ENCODE data around the gene FAM200B.

GRCh38 chr4:15714646-15715435 lies 33.2 kb downstream of the FAM200B start:
- no peak for TF ChIP-seq CTCF (IDR thresholded peaks at IDR 0.05; ENCODE audit: low read depth, low read length)
- TF ChIP-seq POLR2A (IDR thresholded peaks at IDR 0.05; ENCODE audit: extremely low read depth, insufficient read length) = no peak
- TF ChIP-seq MYC (IDR thresholded peaks at IDR 0.05; ENCODE audit: low read depth, low read length) = no peak
- TF ChIP-seq MAX (IDR thresholded peaks at IDR 0.05; ENCODE audit: low read depth, low read length) = no peak

Measured in NB4 (cell line).